PC-9 (cell line): ENCODE data around the gene SDK2. TPM values are rescaled to one million over a fixed set of nuclear protein-coding genes. Genes with fewer than 3 reads are reported as not detected.

ENCODE experiments used
- BruUV-seq: library from RNA; stranded (reverse); fragments of 400-500 nt; replicated peaks from 2 replicates; lab custom pipeline; 2021; lab: Mats Ljungman, UMichigan
- CTCF ChIA-PET: fragments of 300-600 bp; sonication (Branson Sonifier 250); formaldehyde crosslinking; loops from one replicate; lab custom pipeline; 2022; ENCODE audit warnings: antibody characterized with exemption; lab: Charles Lee
- POLR2A ChIA-PET: fragments of 300-600 bp; sonication (Branson Sonifier 250); formaldehyde crosslinking; loops from one replicate; lab custom pipeline; 2022; ENCODE audit warnings: antibody characterized with exemption; ENCODE audit not compliant: unreplicated experiment; lab: Charles Lee
- DNase-seq, 2 experiments: peaks; one replicate each; pipeline versions ENCODE4 v3.0.0 to v3.0.0-alpha.2; 2015 to 2022; ENCODE audit warnings: mixed read lengths in 1 of 2
- H2AFZ ChIP-seq: fragments of 200-600 bp; sonication (generic); 2 replicates; pipeline ENCODE4 v1.8.1; 2017; ENCODE audit warnings: antibody characterized with exemption
- H3F3A ChIP-seq: fragments of 200-600 bp; sonication (generic); 2 replicates; pipeline ENCODE4 v1.8.1; 2017; ENCODE audit warnings: antibody characterized with exemption, mild to moderate bottlenecking, low read depth; ENCODE audit not compliant: insufficient read depth
- H3K27ac ChIP-seq: fragments of 200-600 bp; sonication (generic); 2 replicates; pipeline ENCODE4 v1.6.1; 2016; ENCODE audit warnings: mixed run types
- H3K27me3 ChIP-seq: fragments of 200-600 bp; sonication (generic); 2 replicates; pipeline ENCODE4 v1.6.1; 2016; ENCODE audit warnings: low read depth, mixed run types; ENCODE audit not compliant: insufficient read depth
- H3K36me3 ChIP-seq: fragments of 200-600 bp; sonication (generic); 2 replicates; pipeline ENCODE4 v1.6.1; 2016; ENCODE audit warnings: low read depth, mixed run types
- H3K4me1 ChIP-seq: fragments of 200-600 bp; sonication (generic); replicated peaks from 2 replicates; pipeline ENCODE4 v1.6.1; 2016; ENCODE audit warnings: mixed run types; ENCODE audit not compliant: insufficient read depth
- H3K4me2 ChIP-seq: fragments of 200-600 bp; sonication (generic); 2 replicates; pipeline ENCODE4 v1.6.1; 2017; ENCODE audit warnings: mixed run types
- H3K4me3 ChIP-seq: fragments of 200-600 bp; sonication (generic); 2 replicates; pipeline ENCODE4 v1.6.1; 2016; ENCODE audit warnings: mixed run types
- H3K79me2 ChIP-seq: fragments of 200-600 bp; sonication (generic); 2 replicates; pipeline ENCODE4 v1.6.1; 2017; ENCODE audit warnings: low read depth, mixed run types
- H3K9me2 ChIP-seq: fragments of 200-600 bp; sonication (generic); 2 replicates; pipeline ENCODE4 v1.8.1; 2017; ENCODE audit warnings: mild to moderate bottlenecking; ENCODE audit not compliant: insufficient read depth
- H3K9me3 ChIP-seq: fragments of 200-600 bp; sonication (generic); 2 replicates; pipeline ENCODE4 v1.8.1; 2016; ENCODE audit warnings: low read depth; ENCODE audit not compliant: insufficient read depth
- H4K20me1 ChIP-seq: fragments of 200-600 bp; sonication (generic); 2 replicates; pipeline ENCODE4 v1.8.1; 2017; ENCODE audit not compliant: insufficient read depth
- CTCF ChIP-seq: fragments of 200-600 bp; sonication (generic); conservative IDR thresholded peaks from 2 replicates; pipeline ENCODE4 v1.6.1; 2017; ENCODE audit warnings: mixed run types, antibody characterized with exemption, mild to moderate bottlenecking, moderate library complexity
- EZH2 ChIP-seq: fragments of 200-600 bp; sonication (generic); IDR thresholded peaks from 2 replicates; pipeline ENCODE4 v1.8.0; 2017; ENCODE audit warnings: antibody characterized with exemption, low read depth
- intact Hi-C: fragments of 100-400 bp; cut with micrococcal nuclease; formaldehyde crosslinking; loops from one replicate; pipeline ENCODE4 v1.10.0; 2022; ENCODE audit not compliant: unreplicated experiment
- total RNA-seq: library from RNA; stranded (reverse); gene quantifications from 2 replicates; pipeline ENCODE4 v1.2.3, GENCODE V29; 2021

The SDK2 gene
- total RNA-seq, 1 experiment from 2014 or later: 0.04 TPM

- H3K4me1 ChIP-seq: no peaks in the 10 kb centered on the region
- H3K4me2 ChIP-seq: no peak overlapping the region
- ChIA-PET CTCF (no interaction called here), POLR2A (interaction anchor here (0.5 kb wide), 1 partner anchor 28 kb away, joined by 5 read pairs; no protein-coding TSS in a partner anchor)
- H4K20me1 ChIP-seq: no peaks in the 10 kb centered on the region; the same call in 1 of the 2 replicates
- H3K79me2 ChIP-seq: no peaks in the 10 kb centered on the region
- H2AFZ ChIP-seq: no peak overlapping the region
- DNase-seq: no peak
- intact Hi-C loops: no loop called here
- H3K27me3 ChIP-seq: peaks cover 96% of the 10 kb centered on the region
- no TSS peak for BruUV-seq
- no peak for TF ChIP-seq EZH2
- TF ChIP-seq CTCF: no peak
- H3K9me2 ChIP-seq: no peaks in the 10 kb centered on the region
- H3F3A ChIP-seq: no peaks in the 10 kb centered on the region
- H3K27ac ChIP-seq: no peak overlapping the region
- H3K4me3 ChIP-seq: no peak overlapping the region
- H3K36me3 ChIP-seq: no peaks in the 10 kb centered on the region
- H3K9me3 ChIP-seq: no peaks in the 10 kb centered on the region
Measured at GRCh38 chr17:73506470-73507435, 137.5 kb downstream of the SDK2 start.

GRCh38 chr17:73503560-73503959, 140.7 kb downstream of the SDK2 start:
- intact Hi-C loops: no loop called here
- H3K4me3 ChIP-seq: no peak overlapping the region
- H3K79me2 ChIP-seq: no peaks in the 10 kb centered on the region
- no TSS peak for BruUV-seq
- no peak overlapping the region for H3K4me2 ChIP-seq
- no peak for DNase-seq
- ChIA-PET POLR2A (no interaction called here), CTCF (no interaction called here)
- no peak overlapping the region for H3K27ac ChIP-seq
- no peaks in the 10 kb centered on the region for H3F3A ChIP-seq
- no peaks in the 10 kb centered on the region for H3K9me2 ChIP-seq
- no peaks in the 10 kb centered on the region for H4K20me1 ChIP-seq
- no peaks in the 10 kb centered on the region for H3K4me1 ChIP-seq
- no peaks in the 10 kb centered on the region for H3K36me3 ChIP-seq
- H2AFZ ChIP-seq: no peak overlapping the region
- peaks cover 97% of the 10 kb centered on the region for H3K27me3 ChIP-seq
- no peaks in the 10 kb centered on the region for H3K9me3 ChIP-seq
- TF ChIP-seq CTCF: no peak
- no peak for TF ChIP-seq EZH2

DNA sequence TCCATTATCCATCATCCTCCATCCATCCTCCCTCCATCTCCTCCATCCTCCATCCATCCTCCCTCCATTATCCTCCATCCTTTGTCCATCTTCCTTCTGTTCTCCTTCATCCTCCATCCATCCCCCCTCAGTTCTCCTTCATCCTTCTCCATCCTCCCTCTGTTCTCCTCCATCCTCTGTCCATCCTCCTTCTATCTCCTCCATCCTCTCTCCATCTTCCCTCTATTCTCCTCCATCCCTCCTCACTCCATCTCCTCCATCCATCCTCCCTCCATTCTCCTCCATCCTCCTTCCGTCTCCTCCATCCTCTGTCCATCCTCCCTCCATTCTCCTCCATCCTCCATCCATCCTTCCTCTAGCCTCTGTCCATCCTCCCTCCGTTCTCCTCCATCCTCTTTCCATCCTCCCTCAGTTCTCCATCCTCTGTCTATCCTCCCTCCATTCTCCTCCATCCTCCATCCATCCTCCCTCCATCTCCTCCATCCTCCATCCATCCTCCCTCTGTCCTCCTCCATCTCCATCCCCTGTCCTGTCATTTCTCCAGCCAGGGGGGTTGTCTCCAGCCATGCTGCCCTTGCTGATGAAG, 143.7 kb downstream of the SDK2 start:
- no peaks in the 10 kb centered on the region for H3K4me1 ChIP-seq
- CTCF ChIA-PET: no interaction called here
- no peak overlapping the region for H3K27ac ChIP-seq

More for the DNA sequence above, 143.7 kb downstream of the SDK2 start:
- Histone ChIP-seq H3K4me2 (no peak overlapping the region), H3K36me3 (no peaks in the 10 kb centered on the region), H2AFZ (no peak overlapping the region), H3K4me3 (no peak overlapping the region), H3F3A (no peaks in the 10 kb centered on the region), H4K20me1 (no peaks in the 10 kb centered on the region), H3K79me2 (no peaks in the 10 kb centered on the region), H3K9me3 (no peaks in the 10 kb centered on the region), H3K9me2 (no peaks in the 10 kb centered on the region), H3K27me3 (peaks cover 97% of the 10 kb centered on the region)
- TF ChIP-seq CTCF (no peak), EZH2 (no peak)
- POLR2A ChIA-PET: no interaction called here
- intact Hi-C loops: no loop called here
- DNase-seq: no peak
- no TSS peak for BruUV-seq
